ENCODE data around the gene C22orf31. TPM values are rescaled to one million over a fixed set of nuclear protein-coding genes. Genes with fewer than 3 reads are reported as not detected.

Gene C22orf31
- polyA plus RNA-seq, 1 experiment, result not detected

DNA sequence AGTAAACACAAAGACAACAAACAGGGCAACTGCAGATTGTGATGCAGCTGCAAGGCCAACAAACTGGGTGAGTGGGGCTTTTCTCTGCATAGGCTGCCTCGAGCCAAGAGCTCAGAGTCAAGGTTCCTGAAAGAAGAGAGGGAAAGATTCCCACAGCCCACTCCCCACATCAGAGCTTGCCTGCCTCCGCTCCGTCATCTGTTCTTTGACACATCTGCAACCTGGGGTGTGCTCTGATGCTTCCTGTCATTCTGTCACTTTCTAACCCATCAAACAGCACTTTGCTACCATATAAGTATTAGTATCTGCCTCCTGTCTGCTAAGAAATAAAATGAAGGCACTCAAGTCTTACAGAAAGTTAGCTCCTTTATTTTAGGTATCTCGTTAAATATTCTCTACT, 46.9 kb downstream of the C22orf31 start:
- DNase-seq (ENCODE audit: low read depth), result no peak
- no peak overlapping the region for H3K4me3 ChIP-seq (ENCODE audit: low read depth, low read length)
- TF ChIP-seq, protein P1, sequence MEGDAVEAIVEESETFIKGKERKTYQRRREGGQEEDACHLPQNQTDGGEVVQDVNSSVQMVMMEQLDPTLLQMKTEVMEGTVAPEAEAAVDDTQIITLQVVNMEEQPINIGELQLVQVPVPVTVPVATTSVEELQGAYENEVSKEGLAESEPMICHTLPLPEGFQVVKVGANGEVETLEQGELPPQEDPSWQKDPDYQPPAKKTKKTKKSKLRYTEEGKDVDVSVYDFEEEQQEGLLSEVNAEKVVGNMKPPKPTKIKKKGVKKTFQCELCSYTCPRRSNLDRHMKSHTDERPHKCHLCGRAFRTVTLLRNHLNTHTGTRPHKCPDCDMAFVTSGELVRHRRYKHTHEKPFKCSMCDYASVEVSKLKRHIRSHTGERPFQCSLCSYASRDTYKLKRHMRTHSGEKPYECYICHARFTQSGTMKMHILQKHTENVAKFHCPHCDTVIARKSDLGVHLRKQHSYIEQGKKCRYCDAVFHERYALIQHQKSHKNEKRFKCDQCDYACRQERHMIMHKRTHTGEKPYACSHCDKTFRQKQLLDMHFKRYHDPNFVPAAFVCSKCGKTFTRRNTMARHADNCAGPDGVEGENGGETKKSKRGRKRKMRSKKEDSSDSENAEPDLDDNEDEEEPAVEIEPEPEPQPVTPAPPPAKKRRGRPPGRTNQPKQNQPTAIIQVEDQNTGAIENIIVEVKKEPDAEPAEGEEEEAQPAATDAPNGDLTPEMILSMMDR (IDR thresholded peaks at IDR 0.05; ENCODE audit: insufficient read depth, low read depth, low read length), result no peak
- no peaks in the 10 kb centered on the region for H3K27me3 ChIP-seq (ENCODE audit: control insufficient read depth, insufficient read depth, low read length)
- ChIA-PET POLR2A (no interaction called here), CTCF (interaction anchor here (1.6 to 2.4 kb wide), 2 partner anchors 9 to 13 kb away, joined by 6 to 11 read pairs; no protein-coding TSS in a partner anchor)
- H3K36me3 ChIP-seq (ENCODE audit: control insufficient read depth, insufficient read depth, low read length), result no peaks in the 10 kb centered on the region

DNA sequence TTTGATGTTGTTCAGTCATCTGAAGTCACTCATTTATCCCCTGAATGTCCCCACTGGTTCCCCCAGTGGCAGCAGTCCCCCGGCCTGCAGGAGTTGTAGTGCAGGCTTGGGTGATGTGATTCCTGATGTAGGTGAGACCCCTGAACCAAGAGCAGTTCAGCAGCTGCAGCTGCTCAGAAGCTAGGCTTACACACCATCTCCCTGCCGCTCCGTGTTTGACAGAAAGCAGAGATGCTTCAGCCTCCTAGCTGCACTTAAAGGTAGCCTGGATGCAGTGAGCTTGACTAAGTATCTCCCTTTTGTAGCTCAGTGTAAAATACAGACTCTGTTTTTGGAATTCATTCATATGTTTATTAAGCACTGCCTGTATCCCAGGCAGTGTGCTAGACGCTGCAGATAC, 47.3 kb downstream of the C22orf31 start:
- Histone ChIP-seq H3K4me3 (ENCODE audit: low read depth, low read length) (no peak overlapping the region), H3K27me3 (ENCODE audit: control insufficient read depth, insufficient read depth, low read length) (no peaks in the 10 kb centered on the region), H3K36me3 (ENCODE audit: control insufficient read depth, insufficient read depth, low read length) (no peaks in the 10 kb centered on the region)
- ChIA-PET CTCF (interaction anchor here (1.6 to 2.4 kb wide), 2 partner anchors 9 to 14 kb away, joined by 6 to 11 read pairs; no protein-coding TSS in a partner anchor), POLR2A (no interaction called here)
- DNase-seq (ENCODE audit: low read depth), result no peak
- TF ChIP-seq, protein P1 (IDR thresholded peaks at IDR 0.05; ENCODE audit: insufficient read depth, low read depth, low read length), result no peak

DNA sequence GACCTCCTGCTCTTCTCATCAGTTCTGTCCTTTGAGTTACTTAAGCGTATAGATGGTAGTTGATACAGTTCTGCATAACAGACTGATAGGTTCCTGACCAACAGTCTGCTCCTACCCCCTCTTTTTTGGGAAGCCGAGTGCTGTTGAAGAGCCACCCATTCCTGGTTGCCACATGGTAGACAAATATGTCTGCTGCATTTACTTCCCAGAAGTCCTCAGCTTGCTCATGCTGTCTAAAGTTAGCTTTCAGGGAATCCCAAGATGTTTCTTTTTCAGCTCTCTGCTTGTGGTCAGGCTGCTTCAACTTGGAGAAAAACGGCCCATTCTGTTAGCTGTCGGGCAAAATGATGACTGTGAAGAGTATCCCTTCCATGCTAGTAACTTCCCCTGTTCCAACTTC, 48.7 kb downstream of the C22orf31 start:
- H3K27me3 ChIP-seq (ENCODE audit: control insufficient read depth, insufficient read depth, low read length), result no peaks in the 10 kb centered on the region
- DNase-seq (ENCODE audit: low read depth), result no peak
- H3K4me3 ChIP-seq (ENCODE audit: low read depth, low read length), result no peak overlapping the region
- ChIA-PET CTCF (interaction anchor here (1.1 to 2.4 kb wide), 3 partner anchors 9 to 412 kb away, joined by 4 to 11 read pairs (median 4); no protein-coding TSS in a partner anchor), POLR2A (no interaction called here)
- TF ChIP-seq, protein P1 (IDR thresholded peaks at IDR 0.05; ENCODE audit: insufficient read depth, low read depth, low read length), result no peak
- H3K36me3 ChIP-seq (ENCODE audit: control insufficient read depth, insufficient read depth, low read length), result no peaks in the 10 kb centered on the region

DNA sequence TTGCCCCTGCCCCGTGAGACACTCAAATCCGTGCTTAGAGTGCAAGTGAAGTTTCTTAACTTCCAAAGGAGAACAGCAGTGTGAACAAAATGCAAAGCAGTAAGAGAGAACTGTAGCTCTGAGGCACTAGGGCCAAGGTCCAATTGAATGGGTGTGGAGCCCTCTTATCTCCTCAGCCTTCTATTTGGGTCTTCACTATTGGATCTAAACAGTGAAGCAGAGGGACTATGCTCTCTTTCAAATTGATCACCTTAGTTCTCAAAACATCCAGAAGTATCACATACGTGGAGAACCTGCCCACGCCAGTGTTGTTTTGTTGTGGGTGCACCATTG, 49.6 kb downstream of the C22orf31 start:
- CTCF ChIA-PET, result interaction anchor here (0.8 to 1.1 kb wide), 2 partner anchors 25 to 411 kb away, joined by 3 to 4 read pairs; no protein-coding TSS in a partner anchor

DNA sequence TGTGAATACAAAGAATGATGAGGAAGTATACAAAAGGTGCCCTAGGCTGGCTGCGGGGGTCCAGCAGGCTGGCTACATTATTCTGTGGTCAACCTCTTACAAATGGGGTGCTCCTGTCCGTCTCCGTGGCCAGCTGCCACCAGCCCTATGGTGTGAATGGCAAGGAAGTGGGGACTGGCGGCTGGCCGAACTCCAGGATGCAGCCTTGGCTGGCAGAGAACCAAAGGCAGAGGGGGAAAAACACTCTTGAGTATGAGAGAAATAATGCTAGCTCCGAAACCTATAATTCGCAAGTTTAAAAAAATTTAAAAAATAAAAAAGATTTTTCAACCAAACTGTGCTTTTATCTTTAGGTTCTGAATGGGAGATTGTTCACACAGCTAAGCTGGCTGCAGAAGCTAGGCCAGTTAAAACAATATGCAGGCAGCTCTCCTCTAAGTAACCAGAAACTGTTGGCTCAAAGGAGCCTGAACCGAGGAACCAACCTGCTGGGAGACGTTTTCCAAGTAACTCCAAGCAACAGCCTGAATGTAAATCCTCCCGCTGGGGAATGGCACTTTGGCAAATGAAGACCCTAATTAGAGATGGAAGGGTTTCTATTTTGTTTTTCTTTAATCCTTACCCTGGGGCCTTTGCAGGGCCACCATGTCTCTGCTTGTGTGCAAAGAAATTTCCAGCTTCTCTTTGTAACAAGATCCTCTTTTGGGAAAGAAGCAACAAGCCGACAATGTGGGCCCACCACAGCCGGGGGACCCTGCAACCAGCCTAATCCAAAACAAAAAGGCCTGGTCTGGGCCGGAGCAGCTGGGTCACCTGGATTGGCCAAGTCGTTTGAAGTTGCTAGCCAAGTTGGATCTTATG, 50.2 kb downstream of the C22orf31 start:
- H3K4me3 ChIP-seq (ENCODE audit: low read depth, low read length), result no peak overlapping the region
- TF ChIP-seq, protein P1 (IDR thresholded peaks at IDR 0.05; ENCODE audit: insufficient read depth, low read depth, low read length), result no peak
- ChIA-PET CTCF (interaction anchor here (0.8 to 1.1 kb wide), 2 partner anchors 25 to 410 kb away, joined by 3 to 4 read pairs; no protein-coding TSS in a partner anchor), POLR2A (no interaction called here)
- H3K27me3 ChIP-seq (ENCODE audit: control insufficient read depth, insufficient read depth, low read length), result no peaks in the 10 kb centered on the region
- DNase-seq (ENCODE audit: low read depth), result no peak
- H3K36me3 ChIP-seq (ENCODE audit: control insufficient read depth, insufficient read depth, low read length), result no peaks in the 10 kb centered on the region

More for the DNA sequence above, 49.6 kb downstream of the C22orf31 start:
- H3K36me3 ChIP-seq (ENCODE audit: control insufficient read depth, insufficient read depth, low read length), result no peaks in the 10 kb centered on the region
- POLR2A ChIA-PET, result no interaction called here
- no peak for DNase-seq (ENCODE audit: low read depth)
- H3K27me3 ChIP-seq (ENCODE audit: control insufficient read depth, insufficient read depth, low read length), result no peaks in the 10 kb centered on the region
- TF ChIP-seq, protein P1 (IDR thresholded peaks at IDR 0.05; ENCODE audit: insufficient read depth, low read depth, low read length), result no peak
- H3K4me3 ChIP-seq (ENCODE audit: low read depth, low read length), result no peak overlapping the region
